Activated T-cell treated with anti-CD3 and anti-CD28 coated beads for 4 hours (primary cell): ENCODE results near the gene STON2.

Experiments used
- DNase-seq: peaks from one replicate; pipeline ENCODE4 v3.0.0-alpha.2; 2020

The STON2 gene

GRCh38 chr14:81418057-81418790 lies 18.1 kb upstream of the STON2 start:
- no peak for DNase-seq

- no peak for DNase-seq
Measured at GRCh38 chr14:81416981-81417380, 16.9 kb upstream of the STON2 start.

GRCh38 chr14:81416194-81416952 lies 16.2 kb upstream of the STON2 start:
- no peak for DNase-seq

- no peak for DNase-seq
Measured at GRCh38 chr14:81415781-81416180, 15.7 kb upstream of the STON2 start.

GRCh38 chr14:81414123-81414522 lies 14.0 kb upstream of the STON2 start:
- no peak for DNase-seq

- DNase-seq, result no peak
Measured at GRCh38 chr14:81412779-81413178, 12.7 kb upstream of the STON2 start.

GRCh38 chr14:81408595-81408994 lies 8.5 kb upstream of the STON2 start:
- DNase-seq, result no peak

- DNase-seq, result no peak
Measured at GRCh38 chr14:81406863-81407262, 6.7 kb upstream of the STON2 start.

- DNase-seq, result no peak
Measured at GRCh38 chr14:81402123-81402495, 2.0 kb upstream of the STON2 start.

GRCh38 chr14:81401420-81402122 lies 1.4 kb upstream of the STON2 start:
- DNase-seq, result no peak

- no peak for DNase-seq
Measured at GRCh38 chr14:81400852-81401251, 728 bp upstream of the STON2 start.

GRCh38 chr14:81398196-81398891 lies 1.8 kb downstream of the STON2 start:
- DNase-seq, result no peak

- DNase-seq, result no peak
Measured at GRCh38 chr14:81396113-81396512, 4.0 kb downstream of the STON2 start.

GRCh38 chr14:81394739-81395138 lies 5.4 kb downstream of the STON2 start:
- no peak for DNase-seq

- DNase-seq, result no peak
Measured at GRCh38 chr14:81392976-81393643, 7.0 kb downstream of the STON2 start.

GRCh38 chr14:81392052-81392451 lies 8.1 kb downstream of the STON2 start:
- no peak for DNase-seq

GRCh38 chr14:81390696-81391095 lies 9.4 kb downstream of the STON2 start:
- DNase-seq, result no peak

- DNase-seq, result no peak
Measured at GRCh38 chr14:81388336-81388735, 11.8 kb downstream of the STON2 start.

GRCh38 chr14:81386290-81386745 lies 13.8 kb downstream of the STON2 start:
- DNase-seq, result no peak

- DNase-seq, result no peak
Measured at GRCh38 chr14:81385886-81386285, 14.2 kb downstream of the STON2 start.

- DNase-seq, result no peak
Measured at GRCh38 chr14:81385419-81385818, 14.7 kb downstream of the STON2 start.

GRCh38 chr14:81384900-81385299 lies 15.2 kb downstream of the STON2 start:
- no peak for DNase-seq
